SK-N-SH treated with all-trans-retinoic acid at 6 μM for 48 hours (cell line): Measurements from ENCODE around the gene NSMF.

ENCODE experiments used
- ATAC-seq: fragments of 200-7000 bp; cut with Tn5 transposase; 3 replicates; pipeline ENCODE4 v1.9.1; 2020; ENCODE audit warnings: mild to moderate bottlenecking, moderate library complexity
- ARNTL ChIP-seq: fragments of 450-650 bp; formaldehyde crosslinking; IDR thresholded peaks from 2 replicates; pipeline ENCODE4 v1.5.0; 2020; ENCODE audit warnings: low read depth, mild to moderate bottlenecking, moderate library complexity, borderline replicate concordance
- BACH2 ChIP-seq: fragments of 250-450 bp; sonication (Bioruptor Pico); IDR thresholded peaks from 2 replicates; pipeline ENCODE4 v1.9.0; 2021; ENCODE audit warnings: mild to moderate bottlenecking, borderline replicate concordance
- CREB5 ChIP-seq: fragments of 250-450 bp; sonication (Bioruptor Pico); IDR thresholded peaks from 2 replicates; pipeline ENCODE4 v1.5.1; 2020; ENCODE audit warnings: low read depth, mild to moderate bottlenecking, moderate library complexity
- CSRNP3 ChIP-seq: fragments of 250-450 bp; sonication (Bioruptor Pico); IDR thresholded peaks from 2 replicates; pipeline ENCODE4 v1.5.1; 2021; ENCODE audit warnings: mild to moderate bottlenecking, moderate library complexity
- ESRRG ChIP-seq: fragments of 250-450 bp; sonication (Bioruptor Pico); IDR thresholded peaks from 2 replicates; pipeline ENCODE4 v1.6.1; 2021; ENCODE audit warnings: mild to moderate bottlenecking
- ISL1 ChIP-seq: fragments of 250-450 bp; sonication (Bioruptor Pico); IDR thresholded peaks from 2 replicates; pipeline ENCODE4 v2.1.2; 2022; ENCODE audit warnings: mild to moderate bottlenecking, moderate library complexity
- PATZ1 ChIP-seq: fragments of 250-450 bp; sonication (Bioruptor Pico); IDR thresholded peaks from 2 replicates; pipeline ENCODE4 v1.8.0; 2020; ENCODE audit warnings: mild to moderate bottlenecking, moderate library complexity, borderline replicate concordance
- POU6F1 ChIP-seq: fragments of 250-450 bp; sonication (Bioruptor Pico); IDR thresholded peaks from 2 replicates; pipeline ENCODE4 v1.8.0; 2021; ENCODE audit warnings: low read depth, mild to moderate bottlenecking, moderate library complexity, borderline replicate concordance
- PPARA ChIP-seq: fragments of 250-450 bp; sonication (Bioruptor Pico); IDR thresholded peaks from 2 replicates; pipeline ENCODE4 v1.5.0; 2020; ENCODE audit warnings: mild to moderate bottlenecking, borderline replicate concordance
- RARB ChIP-seq: fragments of 250-450 bp; sonication (Bioruptor Pico); IDR thresholded peaks from 2 replicates; pipeline ENCODE4 v1.8.0; 2021; ENCODE audit warnings: mild to moderate bottlenecking, moderate library complexity
- TCF4 ChIP-seq: fragments of 250-450 bp; sonication (Bioruptor Pico); IDR thresholded peaks from 2 replicates; pipeline ENCODE4 v1.8.0; 2021; ENCODE audit warnings: mild to moderate bottlenecking, moderate library complexity, borderline replicate concordance
- TSHZ2 ChIP-seq: fragments of 250-450 bp; sonication (Bioruptor Pico); IDR thresholded peaks from 2 replicates; pipeline ENCODE4 v1.5.0; 2020; ENCODE audit warnings: mild to moderate bottlenecking, moderate library complexity
- ZC3H10 ChIP-seq: fragments of 250-450 bp; sonication (Bioruptor Pico); IDR thresholded peaks from 2 replicates; pipeline ENCODE4 v1.5.1; 2021; ENCODE audit warnings: mild to moderate bottlenecking, moderate library complexity
- ZFP30 ChIP-seq: fragments of 450-650 bp; formaldehyde crosslinking; IDR thresholded peaks from 2 replicates; pipeline ENCODE4 v1.5.0; 2022; ENCODE audit warnings: mild to moderate bottlenecking, moderate library complexity
- ZNF70 ChIP-seq: fragments of 450-650 bp; formaldehyde crosslinking; IDR thresholded peaks from 2 replicates; pipeline ENCODE4 v1.5.0; 2020; ENCODE audit warnings: mild to moderate bottlenecking, moderate library complexity
- ZNF8 ChIP-seq: fragments of 450-650 bp; formaldehyde crosslinking; IDR thresholded peaks from 2 replicates; pipeline ENCODE4 v1.5.0; 2020; ENCODE audit warnings: mild to moderate bottlenecking, moderate library complexity

Gene NSMF

GRCh38 chr9:137445275-137445807, 13.8 kb downstream of the NSMF start (continued):
- no peak for TF ChIP-seq POU6F1 (CRISPR knock-in tag)
- no peak for TF ChIP-seq BACH2 (CRISPR knock-in tag)
- no peak for TF ChIP-seq ZC3H10 (CRISPR knock-in tag)
- TF ChIP-seq ZFP30 (CRISPR knock-in tag): no peak
- TF ChIP-seq PATZ1 (CRISPR knock-in tag): no peak
- TF ChIP-seq, all 23 proteins: peak for 0

GRCh38 chr9:137444106-137444790, 14.9 kb downstream of the NSMF start:
- TF ChIP-seq TCF4 (no peak), BACH2 (CRISPR knock-in tag) (no peak), ESRRG (CRISPR knock-in tag) (no peak), ARNTL (CRISPR knock-in tag) (no peak), CSRNP3 (CRISPR knock-in tag) (no peak), PATZ1 (CRISPR knock-in tag) (no peak), ISL1 (no peak), ZNF70 (CRISPR knock-in tag) (no peak), CREB5 (no peak), PPARA (no peak)
- ATAC-seq: no peak

- TF ChIP-seq ZNF8 (CRISPR knock-in tag) (no peak), RARB (CRISPR knock-in tag) (no peak), TSHZ2 (no peak), ZC3H10 (CRISPR knock-in tag) (no peak), ARNTL (CRISPR knock-in tag) (no peak)
- TF ChIP-seq, all 23 proteins: peak for 0
- ATAC-seq: no peak
Observed at GRCh38 chr9:137441935-137442321, 17.2 kb downstream of the NSMF start.
